GM18502 (cell line): ENCODE results near the gene INTS13.
"Not testable (repeated sequence)": the region's sequence is repeated elsewhere in the genome, so short reads cannot be mapped to it uniquely, and the experiment has no call there.

Source experiments
- ATAC-seq: cut with Tn5 transposase; IDR thresholded peaks from one replicate; pipeline ENCODE4 v1.9.1; 2021; ENCODE audit warnings: mild to moderate bottlenecking; ENCODE audit not compliant: unreplicated experiment, poor library complexity

INTS13 gene

DNA sequence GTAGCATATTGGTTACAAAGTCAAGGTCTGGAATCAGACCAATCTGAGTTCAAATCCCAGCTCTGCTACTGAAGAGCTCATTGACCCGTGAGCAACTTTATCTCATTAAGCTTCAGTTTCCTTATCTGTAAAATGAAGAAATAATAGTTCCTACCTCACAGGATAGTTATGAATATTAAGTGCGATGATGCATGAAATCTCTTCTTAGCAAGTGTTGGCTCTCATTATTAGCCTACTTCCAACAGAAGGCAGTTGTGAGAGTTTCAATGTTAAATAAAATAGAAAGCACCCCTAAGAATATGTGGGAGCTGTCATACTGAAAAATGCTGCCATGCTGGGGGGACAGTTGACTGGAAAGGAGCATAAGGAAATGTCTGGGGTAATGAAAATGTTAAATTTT, 65.8 kb downstream of the INTS13 start:
- ATAC-seq = no peak

DNA sequence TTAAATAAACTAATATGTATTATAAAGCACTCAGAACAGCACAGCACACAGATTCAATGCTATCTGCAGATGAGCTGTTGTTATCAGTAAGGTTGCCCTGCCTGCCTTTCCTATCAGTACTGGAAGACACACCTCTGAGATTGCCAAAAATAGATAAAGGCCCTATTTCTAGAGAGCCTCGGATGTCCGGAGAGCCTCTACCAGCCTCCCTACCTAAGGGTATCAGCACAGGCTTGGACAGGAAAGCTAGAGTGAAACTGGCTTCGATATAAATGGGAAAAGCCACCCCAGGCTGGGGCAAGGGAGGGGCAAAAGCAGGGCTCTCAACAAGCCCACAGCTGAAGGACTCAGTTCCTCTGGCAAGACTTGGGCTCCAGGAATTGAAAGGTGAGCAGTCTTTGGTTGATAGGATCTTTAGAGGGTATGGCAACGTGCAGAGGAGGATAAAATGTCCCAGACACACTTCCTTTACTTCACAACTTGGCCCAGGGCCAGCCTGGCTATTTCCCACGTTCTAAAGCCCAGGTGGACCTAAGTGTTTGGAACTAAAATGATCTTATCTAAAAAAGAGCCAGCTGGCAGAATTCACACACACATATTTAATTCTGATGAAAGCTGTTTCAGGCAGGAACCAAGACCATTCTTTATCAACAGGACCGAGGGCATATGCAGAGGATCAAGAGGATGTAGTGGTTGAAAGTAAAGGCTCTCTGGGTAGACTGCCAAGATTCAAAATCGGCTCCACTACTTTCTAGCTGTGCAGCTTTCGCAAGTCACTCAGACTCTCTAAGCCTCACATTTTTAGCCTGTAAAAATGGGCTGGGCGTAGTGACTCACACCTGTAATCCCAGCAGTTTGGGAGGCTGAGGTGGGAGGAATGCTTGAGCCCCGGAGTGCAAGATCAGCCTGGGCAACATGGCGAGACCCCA, 67.0 kb downstream of the INTS13 start:
- ATAC-seq = peak; percentile 56

DNA sequence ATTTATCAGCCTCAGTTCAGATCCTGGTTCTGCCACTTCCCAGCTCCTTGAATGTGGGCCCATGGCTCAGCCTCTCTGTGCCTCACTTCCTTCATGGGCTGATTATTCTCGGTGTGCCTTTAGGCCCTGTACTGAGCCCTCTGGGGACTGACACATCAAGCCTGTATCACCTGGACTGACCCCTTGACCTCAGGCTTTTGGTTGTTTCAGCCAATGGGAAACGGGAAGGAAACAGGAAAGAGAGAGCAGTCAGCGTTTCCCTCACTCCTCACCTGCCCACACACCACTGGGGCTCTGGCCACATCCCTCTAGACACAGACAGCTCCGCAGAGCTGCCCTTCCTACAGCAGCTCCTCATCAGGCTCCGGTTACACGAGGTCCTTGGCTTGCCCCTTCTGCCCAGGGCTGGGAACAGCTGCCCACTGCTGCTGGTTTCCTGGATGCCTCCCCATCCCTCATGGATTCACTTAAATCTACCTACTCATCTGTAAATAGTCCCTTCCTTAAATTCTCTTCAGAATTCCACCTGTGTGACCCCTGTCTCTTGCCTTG, 67.8 kb downstream of the INTS13 start:
- no peak for ATAC-seq

DNA sequence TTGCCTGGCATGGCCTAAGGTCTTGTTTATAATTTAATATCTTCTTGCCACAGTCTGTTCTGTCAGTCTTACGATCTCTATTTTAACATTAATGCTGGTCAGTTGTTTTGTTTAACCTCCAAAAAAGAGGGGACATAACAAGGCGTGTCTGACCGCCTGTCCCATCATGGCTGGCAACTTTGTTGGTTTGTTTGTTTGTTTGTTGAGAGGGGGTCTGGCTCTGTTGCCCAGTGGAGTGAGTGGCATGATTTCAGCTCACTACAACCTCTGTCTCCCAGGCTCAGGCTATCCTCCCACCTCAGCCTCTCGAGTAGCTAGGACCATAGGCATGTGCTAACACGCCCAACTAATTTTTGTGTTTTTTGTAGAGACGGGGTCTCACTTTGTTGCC, 68.7 kb downstream of the INTS13 start:
- no peak for ATAC-seq

DNA sequence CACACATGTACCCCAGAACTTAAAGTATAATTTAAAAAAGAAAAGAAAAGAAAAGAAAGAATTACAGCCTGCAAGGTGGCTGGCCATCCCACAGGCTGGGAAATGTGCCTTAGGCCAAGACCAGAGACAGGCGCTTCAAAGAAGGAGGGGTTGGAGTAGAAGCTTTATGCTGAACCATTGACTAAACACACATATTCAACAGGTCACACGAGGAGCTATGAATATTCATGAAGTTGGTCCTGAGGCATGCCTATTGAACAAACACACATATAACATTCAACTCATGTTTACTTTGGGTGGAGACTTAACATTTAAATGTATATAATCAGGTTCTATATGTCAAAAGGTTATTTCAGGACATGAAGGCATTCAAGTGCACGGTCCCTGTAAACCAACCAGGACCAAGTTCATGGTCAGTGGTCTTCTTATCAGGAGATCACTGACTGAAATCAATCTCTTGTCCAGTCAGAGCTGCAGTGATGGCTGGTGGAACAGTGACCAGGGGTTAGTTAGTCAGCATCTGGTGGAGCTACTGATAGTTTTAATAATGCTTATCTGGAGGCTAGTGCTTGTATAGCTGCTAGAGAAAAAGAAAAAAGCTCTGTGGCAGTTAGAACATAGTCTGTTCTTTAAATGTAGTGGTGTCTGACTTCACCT, 69.2 kb downstream of the INTS13 start:
- ATAC-seq = no peak

DNA sequence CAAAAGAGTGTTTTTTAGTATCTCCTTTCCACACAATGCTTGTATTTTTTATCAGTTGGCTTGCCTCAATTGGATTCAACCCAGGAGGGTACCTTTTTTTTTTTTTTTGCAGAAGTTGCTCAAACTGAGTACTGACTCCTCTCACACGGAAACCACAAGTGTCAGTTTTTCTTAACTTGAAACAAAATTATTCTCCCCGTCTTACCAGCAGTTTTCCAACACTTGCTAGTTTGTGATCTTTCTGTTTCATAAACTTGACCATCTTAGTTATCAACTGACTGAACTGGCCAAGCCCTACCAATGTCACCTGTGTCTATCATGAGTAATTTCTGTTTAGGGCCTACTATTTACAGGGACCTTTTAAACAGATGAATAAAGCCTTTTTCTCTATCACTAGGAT, 70.7 kb downstream of the INTS13 start:
- ATAC-seq = peak; percentile 56

DNA sequence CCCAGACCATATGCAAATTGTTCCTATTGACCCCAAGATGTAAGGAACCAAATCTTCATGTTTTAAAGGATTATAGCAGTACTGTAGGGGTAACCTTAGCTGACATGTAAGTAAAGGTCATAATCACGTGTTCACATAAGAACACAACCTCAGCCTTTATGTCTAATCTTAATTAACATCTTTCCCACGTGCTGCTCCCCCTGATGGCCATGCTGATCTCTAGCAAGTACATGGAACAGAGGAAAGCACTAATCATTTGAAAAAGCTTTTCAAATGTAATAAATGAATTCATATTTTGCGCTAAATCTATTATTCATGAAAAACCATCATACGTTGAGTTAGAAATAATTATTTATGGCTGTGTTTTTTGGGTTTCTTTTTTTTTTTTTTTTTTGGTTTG, 74.3 kb downstream of the INTS13 start:
- no peak for ATAC-seq

DNA sequence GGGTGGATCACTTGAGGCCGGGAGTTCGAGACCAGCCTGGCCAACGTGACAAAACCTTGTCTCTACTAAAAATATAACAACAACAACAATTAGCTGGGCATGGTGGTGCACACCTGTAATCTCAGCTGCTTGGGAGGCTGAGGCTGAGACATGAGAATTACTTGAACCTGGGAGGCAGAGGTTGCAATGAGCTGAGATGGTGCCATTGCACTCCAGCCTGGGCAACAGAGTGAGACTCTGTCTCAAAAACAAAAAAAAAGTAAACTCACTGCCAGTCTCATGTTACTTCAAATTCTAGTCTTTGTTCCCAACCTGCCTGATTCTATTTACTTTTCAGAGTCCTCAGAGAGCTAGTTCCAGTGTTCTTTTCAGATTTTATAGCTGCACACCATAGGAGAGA, 75.0 kb downstream of the INTS13 start:
- ATAC-seq = not testable (repeated sequence)

DNA sequence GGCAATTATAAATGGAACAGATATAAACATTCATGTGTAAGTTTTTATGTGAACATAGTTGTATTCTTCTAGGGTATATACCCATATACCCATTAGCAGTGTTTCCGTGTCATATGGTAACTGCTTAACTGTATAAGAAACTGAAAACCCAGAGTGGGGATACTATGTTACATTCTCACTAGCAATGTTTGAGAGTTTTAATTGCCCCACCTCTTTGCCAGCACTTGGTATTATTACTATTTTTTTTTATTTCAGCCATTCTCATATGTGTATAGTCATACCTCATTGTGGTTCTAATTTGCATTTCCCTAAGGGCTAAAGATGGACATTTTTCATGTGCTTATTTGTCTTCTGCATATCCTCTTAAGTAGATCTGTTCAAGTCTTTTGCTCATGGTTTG, 76.1 kb downstream of the INTS13 start:
- no peak for ATAC-seq

DNA sequence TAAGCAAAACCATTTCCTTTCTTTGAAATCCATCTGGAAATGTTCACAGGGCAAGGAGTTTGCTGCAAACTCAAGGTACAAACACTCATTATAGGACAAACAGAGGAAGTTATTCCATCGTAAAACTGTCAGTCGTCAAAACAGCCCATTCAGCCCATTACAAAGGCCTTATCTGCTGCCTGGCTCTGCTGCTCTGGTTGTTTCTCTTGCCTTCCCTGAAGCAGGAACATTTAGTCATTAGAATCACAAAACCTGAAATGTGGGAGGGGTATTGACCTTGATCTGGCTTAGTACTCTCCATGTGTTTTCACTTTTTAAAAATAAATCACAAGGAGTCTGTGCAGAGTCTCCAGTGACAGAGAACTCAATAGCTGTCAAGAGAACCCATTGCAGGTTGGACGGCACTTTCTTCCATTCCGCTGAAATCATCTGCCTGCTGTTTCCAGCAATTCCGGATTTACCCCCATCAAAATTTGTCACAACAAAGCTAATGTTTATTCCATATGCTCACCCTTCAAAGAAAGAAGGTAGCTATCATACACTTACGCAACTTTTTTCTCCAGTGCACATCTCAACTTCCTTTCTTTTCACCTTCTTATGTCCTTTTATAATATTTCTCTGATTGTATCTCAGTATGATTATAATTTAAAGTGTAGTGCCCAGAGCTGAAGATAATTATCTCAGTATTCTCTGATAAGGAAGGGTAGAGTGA, 80.2 kb downstream of the INTS13 start:
- no peak for ATAC-seq

DNA sequence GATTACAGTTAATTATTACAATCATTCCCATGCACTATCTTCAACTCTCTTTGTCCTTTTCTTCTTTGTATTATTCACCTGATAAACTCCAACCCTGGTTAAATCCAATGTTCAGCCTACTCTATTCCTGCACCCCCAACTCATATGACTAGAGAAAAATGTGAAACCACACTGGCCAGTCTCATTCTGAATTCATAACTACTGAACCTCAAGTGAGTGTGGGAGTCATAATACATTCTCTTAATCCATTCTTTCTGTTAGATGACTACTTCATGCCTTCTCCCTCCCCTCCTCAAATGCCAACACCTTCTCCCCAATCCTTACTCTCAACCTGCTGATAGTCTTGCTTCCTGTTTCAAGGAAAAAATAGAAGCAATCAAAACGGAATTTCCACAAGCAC, 82.4 kb downstream of the INTS13 start:
- ATAC-seq = no peak
